Stimulated activated CD8-positive, alpha-beta memory T cell treated with anti-CD3 and anti-CD28 coated beads, Interleukin-2, amount 100 ng/mL, for 1 hour (primary cell): Measurements from ENCODE around the gene OR7G2.
"Not testable (repeated sequence)": the region's sequence is repeated elsewhere in the genome, so short reads cannot be mapped to it uniquely, and the experiment has no call there.

ENCODE experiments used
- DNase-seq, 2 donors: peaks; one replicate each; pipeline ENCODE4 v3.0.0-alpha.2; 2020; ENCODE audit warnings: low read depth in 2 of 2

The OR7G2 gene

DNA sequence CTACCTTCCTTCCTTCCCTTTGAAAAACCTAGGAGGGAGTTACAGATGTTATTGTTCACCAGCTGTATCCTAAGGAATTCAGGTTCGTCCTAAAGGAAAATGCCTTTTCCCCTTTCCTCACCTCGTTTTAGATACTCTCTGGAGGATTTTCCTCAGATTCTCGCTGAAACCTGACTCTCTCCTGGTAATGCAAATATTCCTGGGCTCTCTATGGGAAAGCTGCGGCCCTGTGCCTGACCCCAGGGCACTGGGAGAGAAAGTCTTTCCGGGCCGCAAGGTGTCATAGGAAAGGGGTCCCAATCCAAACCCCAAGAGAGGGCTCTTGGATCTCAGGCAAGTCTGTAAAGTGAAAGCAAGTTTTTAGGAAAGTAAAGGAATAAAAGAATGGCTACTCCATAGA lies 33.5 kb downstream of the OR7G2 start:
- DNase-seq, result no peak

DNA sequence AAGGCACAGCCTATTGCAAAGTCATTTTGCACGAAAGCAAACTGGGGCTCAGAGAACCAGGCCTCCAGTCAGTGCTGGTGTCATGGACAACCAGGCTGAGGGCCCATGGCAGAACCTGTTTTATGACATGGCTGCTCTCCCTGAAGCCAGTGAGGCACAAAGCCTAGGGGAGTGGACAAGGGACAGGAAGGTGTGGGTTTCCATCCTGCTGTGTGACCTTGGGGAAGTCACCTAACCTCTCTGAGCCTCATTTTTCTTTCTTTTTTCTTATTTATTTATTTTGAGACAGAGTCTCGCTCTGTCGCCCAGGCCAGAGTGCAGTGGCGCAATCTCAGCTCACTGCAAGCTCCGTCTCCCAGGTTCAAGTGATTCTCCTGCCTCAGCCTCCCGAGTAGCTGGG lies 35.6 kb downstream of the OR7G2 start:
- DNase-seq, result not testable (repeated sequence)

DNA sequence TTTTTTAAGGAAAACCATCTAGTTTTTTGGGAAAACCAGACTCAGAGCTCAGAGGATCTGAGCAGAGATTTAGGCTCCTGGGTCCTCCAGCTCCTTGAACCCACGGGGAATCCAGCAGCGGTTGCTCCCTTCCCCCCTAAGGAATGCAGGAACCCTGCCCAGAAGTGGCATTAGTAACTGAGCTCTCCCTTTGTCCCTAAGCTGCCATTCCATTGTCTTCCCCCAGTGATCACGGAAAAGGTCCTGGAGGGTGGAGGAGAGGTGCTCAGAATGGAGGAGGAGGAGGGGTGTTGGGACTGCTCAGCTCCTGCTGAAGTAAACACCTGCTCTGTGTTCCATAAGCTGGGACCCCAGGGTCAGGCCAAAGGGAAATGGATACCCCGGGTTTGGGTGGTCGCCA lies 37.2 kb downstream of the OR7G2 start:
- no peak for DNase-seq

DNA sequence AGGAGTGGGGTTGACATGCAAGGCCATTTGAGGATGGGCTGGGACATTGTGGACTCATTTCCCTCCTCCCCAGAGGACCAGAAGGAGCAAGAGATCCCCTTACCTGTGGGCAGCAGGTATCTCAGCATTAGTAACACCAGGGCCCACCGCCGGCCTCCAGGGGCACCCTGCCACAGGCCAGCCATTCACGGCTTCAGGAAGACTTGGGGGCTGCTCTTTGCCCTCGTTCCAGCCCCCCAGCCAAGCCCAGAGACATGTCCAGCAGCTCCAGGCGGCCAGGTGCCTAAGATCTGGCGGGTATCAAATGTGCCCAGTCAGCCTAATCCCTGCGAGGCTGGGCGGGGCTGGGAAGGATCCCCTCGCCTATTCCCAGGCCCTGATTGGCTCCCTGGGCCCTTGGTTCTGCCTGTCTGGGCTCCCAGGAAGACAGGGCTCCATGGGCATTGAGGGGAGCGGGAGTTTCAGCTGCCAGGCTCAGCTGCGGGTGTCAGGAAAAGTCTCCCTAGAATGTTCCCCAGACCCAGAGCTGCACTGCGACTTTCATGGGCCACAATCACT lies 41.7 kb downstream of the OR7G2 start:
- DNase-seq, result no peak

DNA sequence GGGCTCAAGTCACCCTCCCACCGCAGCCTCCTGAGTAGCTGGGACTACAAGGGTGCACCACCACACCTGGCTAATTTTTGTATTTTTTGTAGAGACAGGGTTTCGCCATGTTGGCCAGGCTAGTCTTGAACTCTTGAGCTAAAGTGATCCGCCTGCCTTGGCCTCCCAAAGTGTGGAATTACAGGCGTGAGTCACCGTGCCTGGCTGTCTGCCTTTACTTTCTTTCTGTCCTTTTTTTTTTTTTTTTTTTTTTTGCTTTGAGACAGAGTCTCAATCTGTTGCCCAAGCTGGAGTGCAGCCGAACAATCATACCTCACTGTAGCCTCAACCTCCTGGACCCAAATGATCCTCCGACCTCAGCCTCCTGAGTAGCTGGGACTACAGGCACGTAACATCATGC lies 45.4 kb downstream of the OR7G2 start:
- DNase-seq, result no peak

DNA sequence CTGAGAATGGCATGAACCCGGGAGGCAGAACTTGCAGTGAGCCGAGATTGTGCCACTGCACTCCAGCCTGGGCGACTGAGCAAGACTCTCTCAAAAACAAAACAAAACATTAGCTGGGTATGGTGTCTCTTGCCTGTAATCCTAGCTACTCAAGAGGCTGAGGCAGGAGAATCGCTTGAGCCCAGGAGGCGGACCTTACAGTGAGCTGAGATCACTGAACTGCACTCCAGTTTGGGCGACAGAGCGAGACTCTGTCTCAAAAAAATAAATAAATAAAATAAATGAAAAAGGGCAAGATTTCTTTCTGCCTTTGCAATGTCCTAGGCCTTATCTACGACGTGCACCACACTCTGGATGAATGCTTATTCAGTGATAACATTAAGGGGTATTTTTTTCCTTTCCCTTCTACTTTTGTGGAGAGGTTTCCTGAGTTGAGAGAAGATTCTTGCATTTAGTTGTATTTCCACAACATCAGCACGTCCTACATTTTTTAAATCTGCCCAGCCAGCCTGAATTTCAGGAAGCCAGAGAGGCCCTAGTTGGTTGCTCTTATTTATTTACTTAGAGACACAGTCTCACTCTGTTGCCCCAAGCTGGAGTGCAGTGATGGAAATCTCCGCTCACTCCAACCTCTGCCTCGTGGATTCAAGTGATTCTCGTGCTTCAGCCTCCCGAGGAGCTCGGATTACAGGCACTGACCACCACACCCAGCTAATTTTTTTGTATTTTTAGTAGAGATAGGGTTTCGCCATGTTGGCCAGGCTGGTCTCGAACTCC lies 46.5 kb downstream of the OR7G2 start:
- no peak for DNase-seq

DNA sequence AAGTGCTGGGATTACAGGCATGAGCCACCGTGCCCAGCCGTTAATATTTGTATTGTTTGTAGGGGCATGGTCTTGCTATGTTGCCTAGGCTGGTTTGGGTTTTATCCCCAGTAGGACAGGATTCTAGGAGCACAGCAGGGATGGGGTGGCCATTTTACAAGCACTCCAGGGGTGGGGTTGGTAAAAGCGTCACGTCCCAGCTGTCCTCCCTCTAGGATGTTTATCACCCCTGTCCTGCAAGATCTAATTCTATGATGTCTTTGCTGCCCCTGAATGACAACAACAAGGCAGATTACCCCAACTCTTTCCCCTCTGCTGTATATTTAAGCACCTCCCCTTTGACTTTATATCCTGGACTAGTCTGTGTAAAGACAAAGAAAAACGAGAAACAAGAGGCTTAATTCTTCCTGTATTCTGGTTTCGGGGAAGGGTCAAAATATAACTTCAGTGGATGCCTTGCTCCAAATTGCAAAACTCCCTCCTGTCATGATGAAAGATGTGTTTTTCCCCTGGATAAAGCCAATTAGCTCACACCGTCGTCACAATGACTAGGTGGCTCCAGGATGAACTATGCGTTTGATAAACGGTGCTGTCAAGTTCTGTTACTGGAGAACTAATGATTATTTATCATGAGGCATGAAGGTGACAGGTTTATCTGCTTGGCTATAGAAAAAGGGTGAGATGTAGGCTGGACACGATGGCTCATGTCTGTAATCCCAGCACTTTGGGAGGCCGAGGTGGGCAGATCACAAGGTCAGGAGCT lies 48.2 kb downstream of the OR7G2 start:
- no peak for DNase-seq

DNA sequence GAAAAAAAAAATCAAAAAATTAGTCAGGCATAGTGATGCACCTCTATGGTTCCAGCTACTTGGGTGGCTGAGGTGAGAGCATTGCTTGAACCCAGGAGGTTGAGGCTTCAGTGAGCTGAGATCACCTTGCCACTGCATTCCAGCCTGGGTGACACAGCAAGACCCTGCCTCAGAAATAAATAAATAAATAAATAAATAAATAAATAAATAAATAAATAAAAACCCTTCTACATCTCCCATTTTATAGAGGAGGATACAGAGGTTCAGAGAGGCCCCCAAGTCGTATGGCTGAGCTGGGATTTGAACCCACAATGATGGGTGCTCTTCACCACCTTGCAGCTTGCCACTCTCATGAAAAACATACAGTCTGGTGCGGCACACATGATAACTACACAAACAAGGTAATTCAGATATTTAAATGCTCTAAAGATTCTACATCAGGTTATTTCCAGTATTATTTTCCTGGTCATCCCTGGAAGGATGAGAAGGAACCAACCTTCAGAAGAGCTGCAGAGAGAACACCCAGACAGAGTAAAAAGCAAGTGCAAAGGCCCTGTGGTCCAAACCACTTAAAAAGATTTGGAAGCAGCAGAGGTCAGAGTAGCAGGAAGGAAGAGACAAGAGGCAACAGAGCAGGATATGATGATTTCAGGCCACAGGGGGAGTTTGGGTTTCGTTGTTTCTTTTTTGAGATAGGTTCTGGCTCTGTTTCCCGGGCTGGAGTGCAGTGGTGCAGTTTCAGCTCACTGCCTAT lies 49.6 kb downstream of the OR7G2 start:
- DNase-seq, result no peak

DNA sequence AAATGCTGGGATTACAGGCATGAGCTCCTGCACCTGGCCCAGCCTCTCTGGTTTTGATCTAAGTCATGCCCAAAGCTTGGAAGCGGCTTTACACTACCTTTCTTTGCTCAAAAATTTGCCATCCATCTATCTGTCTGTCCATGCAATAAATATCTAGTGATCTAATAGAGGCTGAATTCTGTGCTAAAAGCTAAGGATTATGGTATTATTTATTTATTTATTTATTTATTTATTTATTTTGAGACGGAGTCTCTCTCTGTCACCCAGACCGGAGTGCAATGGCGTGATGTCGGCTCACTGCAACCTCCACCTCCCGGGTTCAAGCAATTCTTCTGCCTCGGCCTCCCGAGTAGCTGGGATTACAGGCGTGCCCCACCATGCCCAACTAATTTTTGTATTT lies 51.1 kb downstream of the OR7G2 start:
- not testable (repeated sequence) for DNase-seq

DNA sequence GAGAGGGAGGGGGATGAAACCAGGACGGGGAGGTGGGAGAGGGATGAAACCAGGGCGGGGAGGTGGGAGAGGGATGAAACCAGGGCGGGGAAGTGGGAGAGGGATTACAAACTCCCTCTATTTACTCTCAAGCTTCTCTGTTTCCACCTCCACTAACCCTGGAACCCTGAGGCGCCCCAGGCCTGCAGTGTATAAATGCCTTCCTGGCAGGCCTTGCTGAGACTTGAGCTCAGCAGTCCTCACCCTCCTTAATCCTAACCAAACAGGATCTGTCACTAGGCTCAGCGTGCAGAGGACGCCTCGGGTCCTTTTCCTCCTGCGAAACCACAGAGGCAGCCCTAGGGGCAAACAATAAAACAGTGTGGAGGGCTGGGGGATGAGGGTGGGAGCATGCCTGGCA lies 52.5 kb downstream of the OR7G2 start:
- no peak for DNase-seq

DNA sequence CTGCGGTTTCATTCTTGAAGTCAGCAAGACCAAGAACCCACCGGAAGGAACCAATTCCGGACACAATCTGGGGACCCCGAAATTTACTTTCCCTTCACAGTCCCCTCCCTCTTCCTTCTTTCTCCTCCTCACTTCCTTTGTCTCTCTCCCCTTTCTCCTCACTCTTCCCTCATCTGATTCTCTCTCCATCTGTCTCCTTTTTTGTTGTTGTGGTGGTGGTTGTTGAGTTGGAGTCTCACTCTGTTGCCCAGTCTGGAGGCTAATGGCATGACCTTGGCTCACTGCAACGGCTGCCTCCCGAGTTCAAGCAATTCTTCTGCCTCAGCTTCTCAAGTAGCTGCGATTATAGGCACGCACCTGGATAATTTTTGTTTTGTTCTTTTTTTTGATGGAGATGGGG lies 53.1 kb downstream of the OR7G2 start:
- no peak for DNase-seq

DNA sequence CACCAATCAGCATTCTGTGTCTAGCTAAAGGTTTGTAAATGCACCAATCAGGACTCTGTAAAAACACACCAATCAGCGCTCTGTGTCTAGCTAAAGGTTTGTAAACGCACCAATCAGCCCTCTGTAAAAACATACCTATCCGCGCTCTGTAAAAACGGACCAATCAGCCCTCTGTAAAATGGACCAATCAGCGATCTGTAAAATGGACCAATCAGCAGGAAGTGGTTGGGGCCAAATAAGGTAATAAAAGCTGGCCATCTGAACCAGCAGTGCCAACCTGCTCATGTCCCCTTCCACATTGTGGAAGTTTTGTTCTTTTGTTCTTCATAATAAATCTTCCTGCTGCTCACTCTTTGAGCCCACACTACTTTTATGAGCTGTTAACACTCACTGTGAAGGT lies 53.6 kb downstream of the OR7G2 start:
- DNase-seq, result not testable (repeated sequence)

DNA sequence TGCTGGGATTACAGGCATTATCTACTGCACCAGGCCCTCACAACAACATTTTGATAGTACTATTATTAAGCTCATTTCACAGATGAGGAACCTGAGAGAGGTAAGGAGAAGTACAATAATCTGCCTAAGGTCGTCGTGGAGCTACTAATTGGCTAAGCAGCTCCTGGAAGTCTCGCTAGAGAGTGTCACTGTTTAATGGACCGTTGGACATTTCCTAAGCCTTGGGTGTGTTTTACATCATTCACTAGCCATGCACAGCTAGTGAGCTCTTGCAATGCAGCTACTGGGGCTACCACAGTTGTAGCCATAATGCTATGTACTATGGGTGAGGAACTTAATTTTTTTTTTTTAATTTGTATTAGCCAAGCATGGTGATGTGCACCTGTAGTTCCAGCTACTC lies 54.4 kb downstream of the OR7G2 start:
- DNase-seq, result no peak
